ENCODE data around the gene PIK3CD.
"Not testable (repeated sequence)": the region's sequence is repeated elsewhere in the genome, so short reads cannot be mapped to it uniquely, and the experiment has no call there.

Gene PIK3CD

GRCh38 chr1:9618909-9619679 lies 32.4 kb upstream of the PIK3CD start:
- intact Hi-C loops (cut with DNase I): no loop called here
- DNase-seq: no peak

GRCh38 chr1:9621032-9621431 lies 30.5 kb upstream of the PIK3CD start:
- intact Hi-C loops (cut with DNase I): no loop called here

GRCh38 chr1:9624081-9624480 lies 27.4 kb upstream of the PIK3CD start:
- no peak for DNase-seq
- intact Hi-C loops (cut with DNase I): no loop called here

More at GRCh38 chr1:9621032-9621431, 30.5 kb upstream of the PIK3CD start:
- no peak for DNase-seq

GRCh38 chr1:9625030-9625429 lies 26.5 kb upstream of the PIK3CD start:
- intact Hi-C loops (cut with DNase I): loop anchor here (5.0 kb wide), 2 partner anchors 102 to 802 kb away; no protein-coding TSS in a partner anchor
- not testable (repeated sequence) for DNase-seq

GRCh38 chr1:9626201-9626608 lies 25.3 kb upstream of the PIK3CD start:
- intact Hi-C loops (cut with DNase I): loop anchor here (5.0 kb wide), 2 partner anchors 101 to 801 kb away; no protein-coding TSS in a partner anchor

GRCh38 chr1:9628541-9629444 lies 22.7 kb upstream of the PIK3CD start:
- DNase-seq: no peak
- intact Hi-C loops (cut with DNase I): loop anchor here (5.0 kb wide), 2 partner anchors 99 to 799 kb away; no protein-coding TSS in a partner anchor

More at GRCh38 chr1:9626201-9626608, 25.3 kb upstream of the PIK3CD start:
- DNase-seq: peak in 2 of 10 donors; percentile 73 to 77

GRCh38 chr1:9629445-9630201 lies 21.9 kb upstream of the PIK3CD start:
- intact Hi-C loops (cut with DNase I): loop anchor here (5.0 kb wide), 2 partner anchors 98 to 798 kb away; no protein-coding TSS in a partner anchor
- peak in 2 of 10 donors; percentile 23 to 27 for DNase-seq

- intact Hi-C loops (cut with DNase I): no loop called here
- DNase-seq: no peak
Observed at GRCh38 chr1:9630331-9631111, 21.0 kb upstream of the PIK3CD start.

GRCh38 chr1:9631613-9632012 lies 19.9 kb upstream of the PIK3CD start:
- DNase-seq: no peak
- intact Hi-C loops (cut with DNase I): no loop called here

- no peak for DNase-seq
- intact Hi-C loops (cut with DNase I): no loop called here
Observed at GRCh38 chr1:9633493-9633892, 18.0 kb upstream of the PIK3CD start.

- no peak for DNase-seq
- intact Hi-C loops (cut with DNase I): no loop called here
Observed at GRCh38 chr1:9634582-9634981, 16.9 kb upstream of the PIK3CD start.

GRCh38 chr1:9639227-9639626 lies 12.3 kb upstream of the PIK3CD start:
- DNase-seq: no peak
- intact Hi-C loops (cut with DNase I): no loop called here

- DNase-seq: no peak
- intact Hi-C loops (cut with DNase I): no loop called here
Observed at GRCh38 chr1:9643351-9644256, 7.9 kb upstream of the PIK3CD start.

GRCh38 chr1:9646037-9646436 lies 5.5 kb upstream of the PIK3CD start:
- no peak for DNase-seq
- intact Hi-C loops (cut with DNase I): no loop called here

- intact Hi-C loops (cut with DNase I): no loop called here
- no peak for DNase-seq
Observed at GRCh38 chr1:9648171-9648570, 3.4 kb upstream of the PIK3CD start.

- intact Hi-C loops (cut with DNase I): no loop called here
Observed at GRCh38 chr1:9649769-9650168, 1.8 kb upstream of the PIK3CD start.

GRCh38 chr1:9651220-9651564 lies 339 bp upstream of the PIK3CD start:
- no peak for DNase-seq
- intact Hi-C loops (cut with DNase I): no loop called here

More at GRCh38 chr1:9649769-9650168, 1.8 kb upstream of the PIK3CD start:
- DNase-seq: no peak

- no peak for DNase-seq
- intact Hi-C loops (cut with DNase I): no loop called here
Observed at GRCh38 chr1:9652379-9653209, 1.1 kb downstream of the PIK3CD start.
